ENCODE data around the gene ITGAD.

The ITGAD gene

GRCh38 chr16:31363721-31364120 is 29.4 kb upstream of the ITGAD start:
- Mint-ChIP-seq H3K9me3 (no peaks in the 10 kb centered on the region), H3K4me1 (no peaks in the 10 kb centered on the region), H3K4me3 (no peak overlapping the region), H3K27me3 (ENCODE audit: low read depth) (no peaks in the 10 kb centered on the region), H3K27ac (no peak overlapping the region), H3K36me3 (ENCODE audit: low read depth) (no peaks in the 10 kb centered on the region)
- TF ChIP-seq CTCF (IDR thresholded peaks at IDR 0.05; ENCODE audit: unreplicated experiment in 3 of 3): no peak

- H3K4me1 Mint-ChIP-seq: no peaks in the 10 kb centered on the region
- H3K27me3 Mint-ChIP-seq (ENCODE audit: low read depth): no peaks in the 10 kb centered on the region
- no peak overlapping the region for H3K4me3 Mint-ChIP-seq
- no peaks in the 10 kb centered on the region for H3K36me3 Mint-ChIP-seq (ENCODE audit: low read depth)
- no peaks in the 10 kb centered on the region for H3K9me3 Mint-ChIP-seq
- TF ChIP-seq CTCF (IDR thresholded peaks at IDR 0.05; ENCODE audit: unreplicated experiment in 3 of 3): no peak
- H3K27ac Mint-ChIP-seq: no peak overlapping the region
Measured at GRCh38 chr16:31364421-31364820, 28.7 kb upstream of the ITGAD start.

- Mint-ChIP-seq H3K9me3 (peaks cover 2% of the 10 kb centered on the region), H3K4me3 (no peak overlapping the region), H3K4me1 (no peaks in the 10 kb centered on the region), H3K27ac (no peak overlapping the region), H3K36me3 (ENCODE audit: low read depth) (no peaks in the 10 kb centered on the region), H3K27me3 (ENCODE audit: low read depth) (peaks cover 2% of the 10 kb centered on the region)
- no peak for TF ChIP-seq CTCF (IDR thresholded peaks at IDR 0.05; ENCODE audit: unreplicated experiment in 3 of 3)
Measured at GRCh38 chr16:31365131-31365865, 27.8 kb upstream of the ITGAD start.

GRCh38 chr16:31367853-31368252 is 25.3 kb upstream of the ITGAD start:
- TF ChIP-seq CTCF (IDR thresholded peaks at IDR 0.05; ENCODE audit: unreplicated experiment in 3 of 3): no peak
- H3K4me3 Mint-ChIP-seq: no peak overlapping the region
- no peaks in the 10 kb centered on the region for H3K4me1 Mint-ChIP-seq
- no peaks in the 10 kb centered on the region for H3K36me3 Mint-ChIP-seq (ENCODE audit: low read depth)
- H3K27me3 Mint-ChIP-seq (ENCODE audit: low read depth): peaks cover 7% of the 10 kb centered on the region
- no peak overlapping the region for H3K27ac Mint-ChIP-seq
- peaks cover 6% of the 10 kb centered on the region for H3K9me3 Mint-ChIP-seq

- H3K4me1 Mint-ChIP-seq: no peaks in the 10 kb centered on the region
- H3K4me3 Mint-ChIP-seq: no peak overlapping the region
- no peak overlapping the region for H3K27ac Mint-ChIP-seq
- peaks cover 22% of the 10 kb centered on the region for H3K27me3 Mint-ChIP-seq (ENCODE audit: low read depth)
- no peaks in the 10 kb centered on the region for H3K36me3 Mint-ChIP-seq (ENCODE audit: low read depth)
- no peak for TF ChIP-seq CTCF (IDR thresholded peaks at IDR 0.05; ENCODE audit: unreplicated experiment in 3 of 3)
- peaks cover 9% of the 10 kb centered on the region for H3K9me3 Mint-ChIP-seq
Measured at GRCh38 chr16:31371008-31371407, 22.1 kb upstream of the ITGAD start.
